ENCODE results near the gene SLC18A3.

SLC18A3 gene

DNA sequence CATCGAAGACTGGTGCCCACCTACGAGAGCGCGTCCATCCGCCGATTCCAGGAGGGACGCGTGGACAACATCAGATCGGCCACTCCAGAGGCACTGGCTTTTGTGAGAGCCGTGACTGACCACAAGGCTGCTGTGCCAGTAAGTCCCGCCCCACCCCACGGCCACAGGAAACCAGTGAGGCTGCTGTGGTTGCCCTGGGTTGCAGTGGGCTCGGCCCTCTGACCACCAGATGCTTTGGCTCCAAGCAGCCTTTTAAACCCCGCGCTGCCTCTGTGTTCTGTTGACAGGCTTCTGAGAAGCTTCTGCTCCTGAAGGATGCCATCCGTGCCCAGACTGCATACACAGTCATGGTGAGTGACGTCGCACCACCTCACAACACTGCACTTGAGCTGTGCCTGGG is 45.0 kb downstream of the SLC18A3 start:
- Histone ChIP-seq H3K9me3 (peaks cover 31% of the 10 kb centered on the region), H3K27me3 (no peaks in the 10 kb centered on the region), H3K27ac (0 out of 2 replicates have a peak overlapping the region, but pooled peaks have one; percentile 11), H4K20me1 (no peaks in the 10 kb centered on the region), H3K4me3 (no peak overlapping the region), H3K4me1 (peaks cover 68% of the 10 kb centered on the region), H3K4me2 (no peak overlapping the region), H3K36me3 (no peaks in the 10 kb centered on the region), H3K9ac (no peak overlapping the region)
- no peak for TF ChIP-seq Cebpa-rat (IDR thresholded peaks at IDR 0.05)

DNA sequence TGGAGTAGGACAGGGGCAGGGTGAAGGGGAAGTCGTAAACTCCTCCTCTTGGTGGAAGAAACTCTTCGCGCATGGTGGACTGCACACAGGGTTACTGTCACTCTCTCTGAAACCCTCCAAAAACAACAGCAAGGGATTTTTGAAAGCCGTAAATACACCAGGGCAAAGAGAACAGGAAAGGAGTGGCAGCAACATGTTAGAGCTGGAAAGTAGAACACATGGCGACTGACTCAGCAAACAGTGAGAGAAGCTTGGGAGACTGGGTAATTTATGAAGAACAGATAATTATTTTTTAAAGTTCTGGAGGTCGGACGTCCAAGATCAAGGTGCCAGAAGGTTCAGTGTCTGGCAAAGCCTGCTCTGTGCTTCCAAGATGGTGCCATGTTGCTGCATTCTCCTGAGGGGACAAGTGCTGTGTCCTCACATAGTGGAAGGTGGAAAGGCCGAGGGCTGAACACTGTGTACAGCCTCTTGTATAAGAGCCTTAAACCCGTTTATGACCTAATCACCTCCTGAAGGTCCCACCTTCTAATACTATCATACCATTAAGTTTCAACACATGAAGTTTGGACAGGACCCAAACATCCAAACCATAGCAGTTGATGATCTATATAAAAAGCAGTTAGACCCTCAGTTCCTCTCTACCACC is 46.9 kb downstream of the SLC18A3 start:
- Histone ChIP-seq H3K27me3 (no peaks in the 10 kb centered on the region), H3K27ac (peak overlapping the region; percentile 5; the same call in 1 of the 2 replicates), H3K4me2 (peak overlapping the region; percentile 49), H4K20me1 (no peaks in the 10 kb centered on the region), H3K4me3 (no peak overlapping the region), H3K9ac (no peak overlapping the region), H3K9me3 (peaks cover 32% of the 10 kb centered on the region), H3K36me3 (no peaks in the 10 kb centered on the region), H3K4me1 (peaks cover 50% of the 10 kb centered on the region)
- no peak for TF ChIP-seq Cebpa-rat (IDR thresholded peaks at IDR 0.05)

DNA sequence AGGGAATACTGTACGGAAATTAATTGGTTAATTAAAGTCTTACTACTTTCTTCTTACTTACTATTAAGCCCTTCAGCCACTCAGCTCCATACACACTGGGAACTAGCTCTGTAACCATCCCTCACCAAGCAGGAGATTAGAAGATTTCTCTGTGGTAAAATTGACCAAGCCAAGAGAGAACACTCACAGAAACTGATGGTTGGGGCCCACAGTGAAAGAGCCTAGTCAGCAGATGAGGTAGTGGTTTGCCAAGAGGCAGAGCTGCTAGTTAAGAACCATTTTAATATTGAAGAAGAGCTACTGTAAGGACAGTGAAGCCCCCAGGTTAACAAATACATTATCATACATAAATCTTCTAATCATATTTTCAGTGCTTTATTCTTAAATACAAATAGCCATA is 47.5 kb downstream of the SLC18A3 start:
- no peak overlapping the region for H3K27ac ChIP-seq
- H3K4me2 ChIP-seq = no peak overlapping the region
- no peak for TF ChIP-seq Cebpa-rat (IDR thresholded peaks at IDR 0.05)
- peaks cover 32% of the 10 kb centered on the region for H3K9me3 ChIP-seq
- H3K9ac ChIP-seq = no peak overlapping the region
- H3K4me3 ChIP-seq = no peak overlapping the region
- H3K4me1 ChIP-seq = peaks cover 43% of the 10 kb centered on the region
- no peaks in the 10 kb centered on the region for H3K36me3 ChIP-seq
- H4K20me1 ChIP-seq = no peaks in the 10 kb centered on the region
- H3K27me3 ChIP-seq = no peaks in the 10 kb centered on the region

DNA sequence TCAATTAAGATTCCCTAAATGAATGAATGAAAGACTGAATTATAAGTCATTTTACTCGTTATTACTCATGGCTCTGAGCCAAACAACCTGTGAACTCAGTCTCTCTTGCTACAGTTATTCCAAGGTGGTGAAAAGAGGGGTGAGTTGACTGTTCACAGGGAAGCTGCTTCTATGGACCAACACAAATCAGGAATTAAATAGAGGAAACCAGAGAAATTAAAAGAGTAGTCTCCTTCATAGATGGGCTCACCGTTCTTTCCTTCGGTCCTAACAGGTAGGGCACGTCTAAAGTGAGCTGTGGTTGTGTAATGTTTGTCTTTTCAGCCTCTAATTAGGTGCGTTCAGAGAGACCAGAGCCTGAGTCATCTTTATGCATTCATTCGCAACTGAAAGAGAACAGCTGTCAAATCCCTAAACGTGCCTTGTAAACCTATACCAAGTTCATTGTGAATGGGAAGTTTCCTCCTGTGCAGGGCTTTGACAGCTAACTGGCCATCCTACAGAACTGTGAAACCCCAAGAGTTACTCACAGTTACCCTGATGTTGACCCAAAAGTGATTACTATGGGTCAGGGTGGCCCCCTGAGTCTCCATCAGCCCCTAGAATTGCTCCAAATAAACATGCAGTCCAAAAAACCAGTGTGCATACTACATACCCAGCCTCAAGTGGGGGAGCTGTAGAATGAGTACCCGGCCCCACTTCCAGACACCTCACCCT is 51.2 kb downstream of the SLC18A3 start:
- Histone ChIP-seq H3K4me1 (peaks cover 11% of the 10 kb centered on the region), H3K4me2 (no peak overlapping the region), H3K27me3 (no peaks in the 10 kb centered on the region), H4K20me1 (no peaks in the 10 kb centered on the region), H3K9me3 (peaks cover 32% of the 10 kb centered on the region), H3K4me3 (no peak overlapping the region), H3K9ac (no peak overlapping the region), H3K36me3 (no peaks in the 10 kb centered on the region), H3K27ac (no peak overlapping the region)
- no peak for TF ChIP-seq Cebpa-rat (IDR thresholded peaks at IDR 0.05)

Measured in BLaER1 (cell line).